Measurements from ENCODE around the gene FOXG1. TPM values are rescaled to one million over a fixed set of nuclear protein-coding genes. Genes with fewer than 3 reads are reported as not detected.

The FOXG1 gene
- total and polyA plus RNA-seq, 10 donors, result 0.03 to 0.12 (median 0.04) TPM; not detected in 6

DNA sequence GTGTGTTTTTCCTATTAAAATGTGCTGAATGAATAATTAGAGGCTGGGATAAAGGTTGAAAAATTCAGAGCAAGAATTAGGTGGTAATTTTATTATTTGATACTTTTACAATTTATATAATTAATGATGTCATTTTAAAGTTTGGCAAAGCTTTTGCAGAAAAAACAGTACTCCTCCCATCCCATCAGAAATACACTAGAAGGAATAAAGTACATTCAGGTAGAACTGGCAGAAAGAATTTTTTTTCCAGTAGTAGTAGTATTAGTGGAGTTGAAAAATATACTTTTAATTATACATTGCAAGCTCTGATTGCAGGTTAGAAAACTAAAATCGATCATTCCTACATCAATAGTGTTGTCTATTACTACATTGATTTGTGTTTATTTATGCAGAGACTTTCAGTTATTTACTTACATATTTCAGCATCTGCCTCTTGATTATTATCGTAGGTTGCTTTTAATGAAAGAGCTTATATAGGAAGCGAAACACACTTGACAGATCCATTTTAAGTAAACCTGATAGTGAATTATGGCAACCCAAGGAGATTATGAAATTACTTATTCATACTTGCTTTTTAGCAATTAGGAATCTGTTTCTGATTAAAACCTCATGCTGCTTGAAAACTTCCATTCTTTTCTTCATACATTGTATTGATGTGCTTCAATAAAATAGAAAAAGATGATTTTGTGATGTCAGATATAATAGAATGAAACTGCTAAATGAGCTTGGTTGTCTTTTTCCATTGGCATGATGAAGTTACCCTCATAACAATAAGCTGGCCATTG lies 10.1 kb downstream of the FOXG1 start:
- Histone ChIP-seq H3K27me3 (replicated peaks in 1 of 7) (peaks cover 0 to 100% (median 84%) of the 10 kb centered on the region in 7 donors), H3K9me3 (peaks cover 0 to 3% (median 0%) of the 10 kb centered on the region in 8 donors)
- TF ChIP-seq, protein P1, sequence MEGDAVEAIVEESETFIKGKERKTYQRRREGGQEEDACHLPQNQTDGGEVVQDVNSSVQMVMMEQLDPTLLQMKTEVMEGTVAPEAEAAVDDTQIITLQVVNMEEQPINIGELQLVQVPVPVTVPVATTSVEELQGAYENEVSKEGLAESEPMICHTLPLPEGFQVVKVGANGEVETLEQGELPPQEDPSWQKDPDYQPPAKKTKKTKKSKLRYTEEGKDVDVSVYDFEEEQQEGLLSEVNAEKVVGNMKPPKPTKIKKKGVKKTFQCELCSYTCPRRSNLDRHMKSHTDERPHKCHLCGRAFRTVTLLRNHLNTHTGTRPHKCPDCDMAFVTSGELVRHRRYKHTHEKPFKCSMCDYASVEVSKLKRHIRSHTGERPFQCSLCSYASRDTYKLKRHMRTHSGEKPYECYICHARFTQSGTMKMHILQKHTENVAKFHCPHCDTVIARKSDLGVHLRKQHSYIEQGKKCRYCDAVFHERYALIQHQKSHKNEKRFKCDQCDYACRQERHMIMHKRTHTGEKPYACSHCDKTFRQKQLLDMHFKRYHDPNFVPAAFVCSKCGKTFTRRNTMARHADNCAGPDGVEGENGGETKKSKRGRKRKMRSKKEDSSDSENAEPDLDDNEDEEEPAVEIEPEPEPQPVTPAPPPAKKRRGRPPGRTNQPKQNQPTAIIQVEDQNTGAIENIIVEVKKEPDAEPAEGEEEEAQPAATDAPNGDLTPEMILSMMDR (IDR thresholded peaks at IDR 0.05 in 8 of 11, conservative IDR thresholded peaks at IDR 0.05 in 3 of 11), result no peak
- TF ChIP-seq POLR2A (IDR thresholded peaks at IDR 0.05) (no peak), POLR2AphosphoS5 (IDR thresholded peaks at IDR 0.05) (no peak)

DNA sequence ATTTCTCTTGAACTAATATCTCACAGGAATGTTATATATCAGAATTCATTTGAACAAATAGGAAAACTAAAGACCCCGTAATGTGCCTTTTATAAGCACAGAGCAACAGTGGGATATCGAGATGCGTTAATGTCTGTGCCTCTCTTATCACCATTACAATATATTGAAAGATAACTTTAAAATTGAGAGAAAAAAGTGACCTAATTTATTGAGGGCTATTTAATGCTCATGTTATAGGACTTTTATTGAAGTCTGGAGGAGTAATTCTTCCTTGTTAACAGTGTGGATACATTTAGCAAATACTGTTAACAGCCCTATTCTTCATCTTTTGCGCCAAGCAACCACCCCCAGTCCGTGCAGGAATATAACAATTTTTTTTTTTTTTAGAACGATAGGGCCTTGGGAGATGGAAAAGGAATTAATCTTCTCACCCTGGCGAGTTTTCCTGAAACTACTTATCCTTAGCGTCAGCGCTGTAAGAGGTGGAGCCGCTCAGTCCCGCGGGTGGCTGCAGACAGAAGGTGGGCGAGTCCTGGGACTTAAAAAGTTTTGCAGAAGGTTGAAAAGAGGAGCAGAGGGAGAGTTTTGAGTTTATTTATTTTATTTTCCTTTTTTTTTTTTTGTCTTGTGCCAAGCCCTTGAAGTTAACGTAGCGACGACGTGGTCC lies 11.0 kb downstream of the FOXG1 start:
- Histone ChIP-seq H3K9me3 (peaks cover 0 to 3% (median 0%) of the 10 kb centered on the region in 8 donors), H3K36me3 (no peaks in the 10 kb centered on the region), H3K4me3 (no peak overlapping the region), H3K27me3 (replicated peaks in 1 of 7) (peaks cover 0 to 100% (median 75%) of the 10 kb centered on the region in 7 donors), H3K4me1 (peaks cover 0 to 6% (median 4%) of the 10 kb centered on the region in 6 donors), H3K27ac (no peak overlapping the region)
- TF ChIP-seq POLR2A (IDR thresholded peaks at IDR 0.05) (no peak), POLR2AphosphoS5 (IDR thresholded peaks at IDR 0.05) (no peak)
- TF ChIP-seq, protein P1 (IDR thresholded peaks at IDR 0.05 in 8 of 11, conservative IDR thresholded peaks at IDR 0.05 in 3 of 11), result no peak
- no peak for DNase-seq
- WGBS, 5 donors, result 7 to 14% (median 9%) methylated on average over 17 of the region's 17 CpGs
- intact Hi-C loops (cut with DNase I; ENCODE audit: low total_unique reads), result no loop called here

More for the DNA sequence above, 10.1 kb downstream of the FOXG1 start:
- intact Hi-C loops (cut with DNase I; ENCODE audit: low total_unique reads), result no loop called here
- Histone ChIP-seq H3K27ac (no peak overlapping the region), H3K4me1 (peaks cover 0 to 6% (median 4%) of the 10 kb centered on the region in 6 donors), H3K4me3 (no peak overlapping the region), H3K36me3 (no peaks in the 10 kb centered on the region)
- DNase-seq, result no peak
- 17 to 28% (median 24%) methylated on average over 3 of the region's 3 CpGs for WGBS, 5 donors

DNA sequence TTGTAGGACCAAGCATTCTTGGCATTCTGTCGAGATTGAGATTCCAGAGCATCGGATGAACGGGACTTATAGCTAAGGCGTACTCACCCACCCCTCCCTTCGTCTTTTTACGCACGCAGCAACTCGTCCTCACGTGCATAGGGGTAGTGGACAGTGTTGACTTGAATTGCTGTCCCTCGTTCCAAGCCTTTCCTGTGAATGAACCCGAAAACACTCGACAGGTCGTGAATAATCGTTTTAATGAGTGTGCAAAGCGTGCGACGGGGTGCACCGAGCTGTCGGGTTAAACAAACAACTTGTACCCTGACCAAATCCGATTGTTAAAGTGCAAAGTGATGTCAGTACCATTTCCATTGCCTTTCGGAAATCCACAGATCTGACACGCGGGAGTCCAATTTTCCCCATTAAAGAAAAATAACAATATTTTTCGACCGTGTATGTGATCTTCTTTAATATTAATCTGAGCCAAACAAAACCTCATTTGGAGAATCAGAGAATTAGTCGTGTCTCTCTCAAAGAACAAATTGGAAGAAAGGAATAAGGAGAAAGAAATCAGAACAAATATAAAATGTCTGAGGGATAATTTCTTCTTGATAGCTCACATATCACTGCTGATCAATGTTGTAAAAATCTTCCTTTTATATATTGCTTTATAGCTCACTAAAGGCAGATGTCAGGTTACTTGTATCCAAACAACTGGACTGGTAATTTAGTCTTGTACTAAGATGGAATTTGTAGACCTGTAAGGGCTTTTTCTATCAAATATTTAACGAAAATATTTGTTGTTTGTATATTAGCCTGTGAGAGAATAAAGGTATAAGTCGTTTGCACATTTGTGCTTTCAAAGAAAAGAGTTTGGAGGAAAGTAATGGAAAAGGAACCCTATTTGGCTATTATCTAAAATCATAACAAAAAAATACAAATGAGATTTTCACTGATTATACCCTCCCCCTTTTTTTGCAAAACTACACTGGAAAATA lies 11.8 kb downstream of the FOXG1 start:
- Histone ChIP-seq H3K27me3 (replicated peaks in 1 of 7) (peaks cover 0 to 100% (median 75%) of the 10 kb centered on the region in 7 donors), H3K36me3 (no peaks in the 10 kb centered on the region), H3K27ac (no peak overlapping the region), H3K9me3 (peaks cover 0 to 3% (median 0%) of the 10 kb centered on the region in 8 donors), H3K4me1 (peaks cover 0 to 6% (median 4%) of the 10 kb centered on the region in 6 donors), H3K4me3 (no peak overlapping the region)
- TF ChIP-seq POLR2AphosphoS5 (IDR thresholded peaks at IDR 0.05) (no peak), POLR2A (IDR thresholded peaks at IDR 0.05) (no peak)
- TF ChIP-seq, protein P1 (IDR thresholded peaks at IDR 0.05 in 8 of 11, conservative IDR thresholded peaks at IDR 0.05 in 3 of 11), result no peak
- WGBS, 5 donors, result 5 to 8% (median 5%) methylated on average over 28 of the region's 28 CpGs
- intact Hi-C loops (cut with DNase I; ENCODE audit: low total_unique reads), result no loop called here
- no peak for DNase-seq
